ENCODE measurements around the gene TCF12. TPM values are rescaled to one million over a fixed set of nuclear protein-coding genes. Genes with fewer than 3 reads are reported as not detected.

Gene TCF12
- total and polyA plus RNA-seq, 2 donors (not counting 3 experiments of a cell fraction or from before 2014, with no cell fraction given): 72.1 to 133 TPM

DNA sequence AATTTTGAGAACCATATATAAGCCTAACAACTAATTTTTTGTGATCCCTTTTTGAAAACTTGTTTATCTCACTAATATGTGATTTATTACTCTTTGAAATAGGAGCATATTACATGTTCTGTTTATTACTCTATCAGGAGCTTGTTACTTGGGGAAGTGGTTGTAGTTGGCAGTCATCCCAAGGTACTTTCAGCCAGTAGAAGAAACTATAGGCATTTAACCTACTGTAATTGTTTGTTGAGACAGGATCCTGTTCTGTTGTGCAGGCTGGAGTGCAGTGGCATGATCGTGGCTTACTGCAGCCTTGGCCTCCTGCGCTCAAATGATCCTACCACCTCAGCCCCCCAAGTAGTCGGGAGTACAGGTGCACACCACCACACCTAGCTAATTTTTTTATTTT lies 195.6 kb downstream of the TCF12 start:
- no TSS peak for BruUV-seq (replicated peaks)
- TF ChIP-seq FOS (IDR thresholded peaks at IDR 0.05; ENCODE audit: borderline replicate concordance, insufficient read depth, low read length) (no peak), POLR2A (IDR thresholded peaks at IDR 0.05; ENCODE audit: low read depth, low read length) (no peak), EZH2 (IDR thresholded peaks at IDR 0.05; ENCODE audit: borderline replicate concordance, low read depth, low read length, severe bottlenecking) (no peak), CTCF (IDR thresholded peaks at IDR 0.05; ENCODE audit: extremely low read depth in 1 of 2, insufficient read depth in 1 of 2, low read depth in 1 of 2, low read length in 2 of 2) (no peak), JUN (IDR thresholded peaks at IDR 0.05; ENCODE audit: borderline replicate concordance, insufficient read depth, insufficient read length, low read depth) (no peak), GATA2 (IDR thresholded peaks at IDR 0.05; ENCODE audit: insufficient read depth, insufficient read length, low read depth, low read length) (no peak), MYC (IDR thresholded peaks at IDR 0.05; ENCODE audit: low read depth, low read length) (no peak), POLR2AphosphoS5 (IDR thresholded peaks at IDR 0.05; ENCODE audit: insufficient read depth, low read depth, low read length) (no peak)
- TF ChIP-seq, protein P1, sequence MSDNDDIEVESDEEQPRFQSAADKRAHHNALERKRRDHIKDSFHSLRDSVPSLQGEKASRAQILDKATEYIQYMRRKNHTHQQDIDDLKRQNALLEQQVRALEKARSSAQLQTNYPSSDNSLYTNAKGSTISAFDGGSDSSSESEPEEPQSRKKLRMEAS (IDR thresholded peaks at IDR 0.05; ENCODE audit: insufficient read depth, insufficient read length): no peak
- no peak for FAIRE-seq
- Histone ChIP-seq H3K27me3 (ENCODE audit: control insufficient read depth in 2 of 2, insufficient read depth in 2 of 2, low read length in 2 of 2) (no peaks in the 10 kb centered on the region), H3K4me1 (ENCODE audit: control insufficient read depth, extremely low read depth, insufficient read depth, low read length) (peaks cover 16% of the 10 kb centered on the region), H3K9me3 (replicated peaks; ENCODE audit: control insufficient read depth, insufficient read depth, low read length) (no peaks in the 10 kb centered on the region), H3K27ac (ENCODE audit: insufficient read depth, low read depth, low read length) (no peak overlapping the region), H2AFZ (ENCODE audit: low read depth, low read length) (no peak overlapping the region), H3K4me3 (replicated peaks in 1 of 3; ENCODE audit: insufficient read depth in 1 of 3, low read depth in 1 of 3, low read length in 3 of 3) (no peak overlapping the region), H3K9me1 (replicated peaks; ENCODE audit: control insufficient read depth, extremely low read depth, insufficient read depth, low read length) (no peaks in the 10 kb centered on the region), H4K20me1 (replicated peaks; ENCODE audit: control insufficient read depth, extremely low read depth, insufficient read depth, low read length) (no peaks in the 10 kb centered on the region), H3K36me3 (ENCODE audit: control insufficient read depth in 2 of 2, extremely low read depth in 1 of 2, insufficient read depth in 2 of 2, low read length in 2 of 2) (no peaks in the 10 kb centered on the region), H3K79me2 (ENCODE audit: control insufficient read depth, insufficient read depth, low read length) (peaks cover 28% of the 10 kb centered on the region), H3K4me2 (ENCODE audit: insufficient read depth, low read length) (no peak overlapping the region), H3K9ac (replicated peaks; ENCODE audit: extremely low read depth, insufficient read depth, low read length) (no peak overlapping the region)
- DNase-seq (ENCODE audit: low read depth, low spot score): peak; percentile 83
- intact Hi-C loops (cut with micrococcal nuclease): no loop called here
- dilution Hi-C loops (cut with MboI; ENCODE audit: extremely low pct_ligation_motif_present, low sequenced_read_pairs): no loop called here
- CTCF ChIA-PET: interaction anchor here (0.6 to 3.0 kb wide), 7 partner anchors 9 to 196 kb away, joined by 3 to 13 read pairs (median 3); partner anchors contain the start of gene TCF12
- POLR2A ChIA-PET: no interaction called here
